Natural killer cell (primary cell): ENCODE results near the gene C1orf167. TPM values are rescaled to one million over a fixed set of nuclear protein-coding genes. Genes with fewer than 3 reads are reported as not detected.

ENCODE experiments used
- ATAC-seq, 3 donors: fragments of 150-1000 bp in 2 of 3; fragments of 200-7000 bp in 1 of 3; cut with Tn5 transposase; 1 replicate in 1 of 3; 2 replicates in 2 of 3; pipeline ENCODE4 v1.10.0; 2021; ENCODE audit warnings: mild to moderate bottlenecking in 2 of 3, moderate library complexity in 2 of 3
- DNase-seq, 2 donors: peaks; one replicate each; pipeline versions ENCODE4 v3.0.0 to v3.0.0-alpha.2; 2013 to 2021; ENCODE audit warnings: mixed read lengths in 1 of 2
- H3K27ac ChIP-seq: one replicate; pipeline ENCODE4 v1.5.1; 2013; ENCODE audit warnings: mild to moderate bottlenecking, low read length
- H3K27me3 ChIP-seq: one replicate; pipeline ENCODE4 v1.6.1; 2013; ENCODE audit warnings: low read length; ENCODE audit not compliant: control insufficient read depth, insufficient read depth
- H3K36me3 ChIP-seq: one replicate; pipeline ENCODE4 v1.6.1; 2013; ENCODE audit warnings: low read length; ENCODE audit not compliant: control insufficient read depth, insufficient read depth
- H3K4me1 ChIP-seq: one replicate; pipeline ENCODE4 v1.6.1; 2013; ENCODE audit warnings: low read length; ENCODE audit not compliant: control insufficient read depth, insufficient read depth
- H3K4me3 ChIP-seq: one replicate; pipeline ENCODE4 v1.5.1; 2013; ENCODE audit warnings: low read length
- H3K9me3 ChIP-seq: one replicate; pipeline ENCODE4 v1.6.1; 2013; ENCODE audit warnings: low read length; ENCODE audit not compliant: control insufficient read depth, insufficient read depth
- H3K27ac Mint-ChIP-seq, 2 donors: one replicate each; pipeline ENCODE4 v1.8.0; 2022; ENCODE audit warnings: mild to moderate bottlenecking in 2 of 2, mixed read lengths in 2 of 2, moderate library complexity in 1 of 2
- H3K27me3 Mint-ChIP-seq, 2 donors: one replicate each; pipeline ENCODE4 v1.8.0; 2022; ENCODE audit warnings: low read depth in 2 of 2, mixed read lengths in 2 of 2
- H3K36me3 Mint-ChIP-seq: one replicate; pipeline ENCODE4 v1.8.0; 2022; ENCODE audit warnings: mixed read lengths
- H3K4me1 Mint-ChIP-seq, 2 donors: one replicate each; pipeline ENCODE4 v1.8.0; 2022; ENCODE audit warnings: mixed read lengths in 2 of 2
- H3K4me3 Mint-ChIP-seq: one replicate; pipeline ENCODE4 v1.8.0; 2022; ENCODE audit warnings: mild to moderate bottlenecking, moderate library complexity, mixed read lengths
- H3K9me3 Mint-ChIP-seq, 2 donors: one replicate each; pipeline ENCODE4 v1.8.0; 2022; ENCODE audit warnings: mixed read lengths in 2 of 2
- CTCF ChIP-seq: fragments of 200-600 bp; IDR thresholded peaks from one replicate; pipeline ENCODE4 v1.8.0; 2022; ENCODE audit warnings: antibody characterized with exemption
- WGBS: methylation state at CpG from one replicate; pipeline ENCODE4 v1.1.7; 2013; ENCODE audit warnings: missing lambda C conversion rate; ENCODE audit not compliant: insufficient coverage; 5-methylcytosine and 5-hydroxymethylcytosine counted together
- intact Hi-C: fragments of 100-400 bp; cut with micrococcal nuclease; formaldehyde crosslinking; loops from one replicate; pipeline ENCODE4 v1.14.2; 2022
- total RNA-seq, 4 donors: library from RNA; stranded (reverse); fragments of 120-200 nt in 1 of 4; gene quantifications; one replicate each; pipeline versions ENCODE4 v1.2.3 to v1.2.4, GENCODE V29; 2013 to 2022

Gene C1orf167
- total RNA-seq, 3 donors from 2014 or later (not counting 1 experiment from before 2014, with no cell fraction given) = 0.15 TPM; not detected in 2

- 88% methylated on average over 27 of the region's 27 CpGs for WGBS
- intact Hi-C loops = no loop called here
- peak; percentile 13 to 40 (median 37) for ATAC-seq
- no peaks in the 10 kb centered on the region for H3K9me3 ChIP-seq
- H3K27me3 ChIP-seq = no peaks in the 10 kb centered on the region
- H3K36me3 ChIP-seq = peaks cover 41% of the 10 kb centered on the region
- no peak for TF ChIP-seq CTCF
- Mint-ChIP-seq H3K4me3 (peak overlapping the region; percentile 49), H3K36me3 (peaks cover 13% of the 10 kb centered on the region), H3K4me1 (peaks cover 35 to 48% of the 10 kb centered on the region in 2 donors), H3K9me3 (no peaks in the 10 kb centered on the region), H3K27me3 (no peaks in the 10 kb centered on the region), H3K27ac (peak overlapping the region; percentile 57 to 88)
- no peak overlapping the region for H3K27ac ChIP-seq
- peaks cover 17% of the 10 kb centered on the region for H3K4me1 ChIP-seq
- H3K4me3 ChIP-seq = no peak overlapping the region
- DNase-seq = no peak
Observed at GRCh38 chr1:11748294-11749202, 13.4 kb upstream of the C1orf167 start.

- H3K27ac ChIP-seq = no peak overlapping the region
- Mint-ChIP-seq H3K27ac (peak overlapping the region; percentile 57 to 88), H3K27me3 (no peaks in the 10 kb centered on the region), H3K4me3 (peak overlapping the region; percentile 49), H3K9me3 (no peaks in the 10 kb centered on the region), H3K36me3 (peaks cover 13% of the 10 kb centered on the region), H3K4me1 (peaks cover 35 to 51% of the 10 kb centered on the region in 2 donors)
- H3K9me3 ChIP-seq = no peaks in the 10 kb centered on the region
- TF ChIP-seq CTCF = peak; percentile 43
- WGBS = 89% methylated on average over 8 of the region's 9 CpGs
- intact Hi-C loops = no loop called here
- DNase-seq = peak; percentile 43 to 45
- peaks cover 21% of the 10 kb centered on the region for H3K4me1 ChIP-seq
- peak; percentile 88 to 96 (median 94) for ATAC-seq
- H3K36me3 ChIP-seq = peaks cover 41% of the 10 kb centered on the region
- no peak overlapping the region for H3K4me3 ChIP-seq
- H3K27me3 ChIP-seq = no peaks in the 10 kb centered on the region
Observed at GRCh38 chr1:11749203-11749689, 12.7 kb upstream of the C1orf167 start.

- Histone ChIP-seq H3K4me3 (no peak overlapping the region), H3K27ac (no peak overlapping the region), H3K27me3 (no peaks in the 10 kb centered on the region), H3K9me3 (no peaks in the 10 kb centered on the region), H3K36me3 (peaks cover 41% of the 10 kb centered on the region), H3K4me1 (peaks cover 21% of the 10 kb centered on the region)
- Mint-ChIP-seq H3K4me1 (peaks cover 35 to 47% of the 10 kb centered on the region in 2 donors), H3K27me3 (no peaks in the 10 kb centered on the region), H3K4me3 (no peak overlapping the region), H3K36me3 (peaks cover 13% of the 10 kb centered on the region), H3K27ac (no peak overlapping the region), H3K9me3 (no peaks in the 10 kb centered on the region)
- no peak for ATAC-seq
- no peak for TF ChIP-seq CTCF
- 97% methylated on average over 15 of the region's 15 CpGs for WGBS
- no peak for DNase-seq
- intact Hi-C loops = no loop called here
Observed at GRCh38 chr1:11749996-11750395, 12.0 kb upstream of the C1orf167 start.
